GM12801 (cell line): ENCODE measurements around the gene CAV2.

Source experiments
- TF ChIP-seq, protein P1 (sequence below): IDR thresholded peaks from one replicate; pipeline ENCODE4 v1.5.1; 2011; ENCODE audit warnings: control low read depth; ENCODE audit not compliant: insufficient read length; ENCODE audit errors: extremely low read depth

Gene CAV2

GRCh38 chr7:116518961-116519360, 19.4 kb downstream of the CAV2 start:
- TF ChIP-seq, protein P1, sequence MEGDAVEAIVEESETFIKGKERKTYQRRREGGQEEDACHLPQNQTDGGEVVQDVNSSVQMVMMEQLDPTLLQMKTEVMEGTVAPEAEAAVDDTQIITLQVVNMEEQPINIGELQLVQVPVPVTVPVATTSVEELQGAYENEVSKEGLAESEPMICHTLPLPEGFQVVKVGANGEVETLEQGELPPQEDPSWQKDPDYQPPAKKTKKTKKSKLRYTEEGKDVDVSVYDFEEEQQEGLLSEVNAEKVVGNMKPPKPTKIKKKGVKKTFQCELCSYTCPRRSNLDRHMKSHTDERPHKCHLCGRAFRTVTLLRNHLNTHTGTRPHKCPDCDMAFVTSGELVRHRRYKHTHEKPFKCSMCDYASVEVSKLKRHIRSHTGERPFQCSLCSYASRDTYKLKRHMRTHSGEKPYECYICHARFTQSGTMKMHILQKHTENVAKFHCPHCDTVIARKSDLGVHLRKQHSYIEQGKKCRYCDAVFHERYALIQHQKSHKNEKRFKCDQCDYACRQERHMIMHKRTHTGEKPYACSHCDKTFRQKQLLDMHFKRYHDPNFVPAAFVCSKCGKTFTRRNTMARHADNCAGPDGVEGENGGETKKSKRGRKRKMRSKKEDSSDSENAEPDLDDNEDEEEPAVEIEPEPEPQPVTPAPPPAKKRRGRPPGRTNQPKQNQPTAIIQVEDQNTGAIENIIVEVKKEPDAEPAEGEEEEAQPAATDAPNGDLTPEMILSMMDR, result no peak

- TF ChIP-seq, protein P1, result no peak
These were observed 21.6 kb downstream of the CAV2 start for GRCh38 chr7:116521046-116521664.

DNA sequence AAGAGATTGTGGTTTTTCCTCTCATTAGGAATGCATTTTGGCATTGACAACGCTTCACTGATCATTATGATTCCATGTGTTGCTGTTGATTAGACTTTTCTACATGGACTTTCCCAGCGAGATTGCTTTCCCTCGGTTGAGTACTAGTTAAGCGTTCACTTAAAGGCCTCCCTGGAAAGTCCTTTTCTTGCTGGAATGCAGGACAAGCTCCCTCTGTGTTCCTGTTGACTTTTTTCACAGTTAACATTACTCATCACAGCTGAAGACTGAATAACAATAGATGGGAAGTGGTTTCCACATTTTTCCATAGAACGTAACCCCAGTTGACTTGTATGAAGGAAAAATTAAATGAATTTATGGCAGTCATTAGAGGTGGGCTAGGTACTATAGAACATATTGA, 22.7 kb downstream of the CAV2 start:
- TF ChIP-seq, protein P1, result no peak

- TF ChIP-seq, protein P1, result no peak
These were observed 24.7 kb downstream of the CAV2 start for GRCh38 chr7:116524221-116524608.

GRCh38 chr7:116524609-116525297, 25.2 kb downstream of the CAV2 start, which contains the start of gene CAV1:
Gene CAV1 (plus strand): TSS chr7:116525036. CDS start chr7:116525063, 27 bp downstream.
- TF ChIP-seq, protein P1, result no peak

- TF ChIP-seq, protein P1, result no peak
These were observed 25.9 kb downstream of the CAV2 start for GRCh38 chr7:116525298-116525912.
